ENCODE data around the gene SOX11.

Gene SOX11

GRCh38 chr2:5734859-5735520 lies 42.8 kb downstream of the SOX11 start:
- FAIRE-seq (no peak), DNase-seq (ENCODE audit: insufficient read length, low spot score) (no peak)

GRCh38 chr2:5735521-5735861 lies 43.3 kb downstream of the SOX11 start:
- FAIRE-seq (no peak), DNase-seq (ENCODE audit: insufficient read length, low spot score) (no peak)
- TF ChIP-seq CTCF (IDR thresholded peaks at IDR 0.05; ENCODE audit: insufficient read depth, missing control alignments): no peak

More at GRCh38 chr2:5734859-5735520, 42.8 kb downstream of the SOX11 start:
- TF ChIP-seq CTCF (IDR thresholded peaks at IDR 0.05; ENCODE audit: insufficient read depth, missing control alignments): no peak

GRCh38 chr2:5736050-5736449 lies 43.9 kb downstream of the SOX11 start:
- no peak for TF ChIP-seq CTCF (IDR thresholded peaks at IDR 0.05; ENCODE audit: insufficient read depth, missing control alignments)
- FAIRE-seq (no peak), DNase-seq (ENCODE audit: insufficient read length, low spot score) (no peak)

GRCh38 chr2:5736886-5737285 lies 44.7 kb downstream of the SOX11 start:
- no peak for DNase-seq (ENCODE audit: insufficient read length, low spot score)
- no peak for TF ChIP-seq CTCF (IDR thresholded peaks at IDR 0.05; ENCODE audit: insufficient read depth, missing control alignments)
- FAIRE-seq: no peak

GRCh38 chr2:5740053-5740452 lies 47.9 kb downstream of the SOX11 start:
- FAIRE-seq (no peak), DNase-seq (ENCODE audit: insufficient read length, low spot score) (no peak)
- no peak for TF ChIP-seq CTCF (IDR thresholded peaks at IDR 0.05; ENCODE audit: insufficient read depth, missing control alignments)

- FAIRE-seq (no peak), DNase-seq (ENCODE audit: insufficient read length, low spot score) (no peak)
- no peak for TF ChIP-seq CTCF (IDR thresholded peaks at IDR 0.05; ENCODE audit: insufficient read depth, missing control alignments)
Observed at GRCh38 chr2:5740817-5741216, 48.6 kb downstream of the SOX11 start.

GRCh38 chr2:5741242-5741641 lies 49.1 kb downstream of the SOX11 start:
- TF ChIP-seq CTCF (IDR thresholded peaks at IDR 0.05; ENCODE audit: insufficient read depth, missing control alignments): no peak
- DNase-seq (ENCODE audit: insufficient read length, low spot score) (no peak), FAIRE-seq (no peak)

All from D721Med (cell line).